GDM1 (cell line): ENCODE results near the gene MPPED1.

ENCODE experiments used
- DNase-seq: peaks from one replicate; lab custom pipeline; 2025; lab: John Stamatoyannopoulos, UW

The MPPED1 gene

DNA sequence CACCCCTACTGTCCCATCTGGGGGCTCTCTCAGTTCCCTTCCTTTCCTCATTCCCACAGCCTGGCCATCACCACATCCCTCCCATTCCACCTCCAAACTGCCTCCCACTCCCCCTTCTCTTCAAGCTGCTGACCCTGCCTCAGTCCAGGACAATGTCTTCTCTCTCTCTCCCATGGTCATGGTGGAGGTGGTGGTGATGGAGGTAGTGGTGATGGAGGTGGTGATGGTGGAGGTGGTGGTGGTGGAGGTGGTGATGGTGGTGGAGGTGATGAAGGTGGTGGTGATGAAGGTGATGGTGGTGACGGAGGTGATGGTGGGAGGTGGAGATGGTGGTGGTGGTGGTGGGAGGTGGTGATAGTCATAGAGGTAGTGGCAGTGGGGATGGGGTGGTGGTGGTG is 87.0 kb downstream of the MPPED1 start:
- DNase-seq = no peak

- DNase-seq = no peak
Measured at GRCh38 chr22:43500792-43501785, 89.3 kb downstream of the MPPED1 start.

DNA sequence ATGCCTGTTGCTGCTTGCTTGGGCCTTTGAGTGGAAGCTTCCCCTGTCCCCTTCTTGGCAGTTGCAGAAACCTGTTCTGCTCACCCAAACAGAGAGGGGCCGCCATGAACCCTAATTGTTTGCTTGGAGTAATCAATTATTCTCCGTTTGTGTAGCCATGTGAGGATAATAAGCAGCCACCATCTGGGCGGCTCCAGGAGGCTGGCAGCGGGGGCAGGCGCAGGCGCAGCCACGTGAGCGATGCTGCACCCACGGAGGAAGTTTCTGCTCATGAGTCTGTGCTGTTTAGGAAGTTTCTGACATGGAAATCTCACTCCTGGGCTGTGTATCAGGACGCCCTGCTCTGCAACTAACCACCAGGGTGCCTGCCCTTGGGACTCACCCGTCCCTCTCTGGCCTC is 90.1 kb downstream of the MPPED1 start:
- DNase-seq = no peak

- DNase-seq = no peak
Measured at GRCh38 chr22:43502306-43502874, 90.6 kb downstream of the MPPED1 start.

DNA sequence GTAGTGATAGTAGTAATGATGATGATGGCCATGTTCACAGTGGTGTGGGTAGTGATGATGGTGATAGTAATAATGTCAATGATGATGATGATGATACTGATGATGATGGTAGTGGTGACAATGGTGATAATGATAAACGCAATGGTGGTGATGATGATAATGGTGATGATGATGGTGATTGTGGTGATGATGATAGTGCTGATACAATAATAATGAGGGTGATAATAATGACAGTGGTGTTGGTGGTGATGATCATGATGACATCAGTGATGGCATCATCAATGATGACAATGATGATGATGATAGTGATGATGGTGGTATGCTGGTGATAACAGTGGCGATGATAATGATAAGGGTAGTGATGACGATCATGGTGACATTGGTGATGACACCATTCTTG is 92.3 kb downstream of the MPPED1 start:
- no peak for DNase-seq

DNA sequence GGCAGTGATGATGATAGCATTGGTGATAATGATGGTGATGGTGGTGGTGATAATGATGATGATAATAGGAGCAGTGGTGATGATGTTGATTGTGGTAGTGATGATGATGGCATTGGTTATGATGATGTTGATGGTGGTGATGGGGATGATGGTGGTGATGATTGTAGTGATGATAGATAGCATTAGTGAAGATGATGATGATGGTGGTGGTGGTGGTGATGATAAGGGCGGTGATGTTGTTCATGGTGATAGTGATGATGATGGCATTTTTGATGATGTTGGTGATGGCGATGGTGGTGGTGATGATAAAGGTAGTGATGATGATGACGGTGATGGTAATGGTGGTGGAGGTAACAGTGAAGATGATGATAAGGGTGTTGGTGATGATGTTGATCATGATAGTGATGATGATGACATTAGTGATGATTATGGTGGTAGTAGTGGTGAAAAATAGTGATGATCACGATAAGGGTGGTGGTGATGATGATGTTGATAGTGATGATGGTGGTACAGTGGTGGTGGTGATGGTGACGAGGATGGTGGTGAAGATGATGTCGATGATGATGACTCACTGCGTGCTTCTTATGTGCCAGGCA is 93.0 kb downstream of the MPPED1 start:
- no peak for DNase-seq

- no peak for DNase-seq
Measured at GRCh38 chr22:43505423-43505822, 93.6 kb downstream of the MPPED1 start.

DNA sequence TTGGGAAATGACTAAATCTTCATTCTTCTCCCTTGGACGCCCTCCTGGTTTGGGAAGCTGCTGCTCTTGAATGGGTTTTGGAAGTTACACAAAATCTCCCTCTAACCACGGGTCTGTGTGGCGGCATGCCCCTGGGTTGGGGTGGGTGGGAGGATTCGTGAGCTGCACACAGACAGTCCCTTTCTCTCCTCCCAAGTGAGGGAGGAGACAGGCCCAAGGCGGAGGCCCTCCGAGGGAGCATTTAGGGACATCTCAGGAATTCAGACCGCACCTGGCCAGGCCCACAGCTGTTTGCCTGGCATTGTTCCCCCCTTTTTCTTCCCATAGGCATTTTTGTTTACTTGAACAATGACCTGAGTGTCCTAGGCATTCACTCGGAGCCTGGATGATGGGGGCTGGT is 94.1 kb downstream of the MPPED1 start:
- DNase-seq = no peak

DNA sequence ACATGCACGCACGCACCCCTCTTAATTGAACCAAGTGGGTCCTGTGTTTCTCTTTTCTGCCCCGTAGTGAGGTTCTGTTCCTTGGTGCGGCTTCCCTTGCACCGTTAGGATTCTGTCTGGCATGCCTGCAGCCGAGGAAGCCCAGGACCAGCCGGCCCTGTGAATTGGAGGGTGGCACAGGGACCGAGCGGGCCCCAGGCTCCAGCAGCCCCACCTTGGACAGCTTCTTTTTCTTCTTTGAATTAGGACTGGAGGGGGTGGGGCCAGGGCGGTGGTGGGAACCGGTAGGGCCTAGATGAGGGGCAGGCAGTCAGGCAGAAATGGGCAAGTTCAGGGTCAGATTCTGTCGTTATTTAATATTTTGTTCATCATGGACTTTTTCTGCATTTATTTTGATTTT is 94.7 kb downstream of the MPPED1 start:
- DNase-seq = no peak

DNA sequence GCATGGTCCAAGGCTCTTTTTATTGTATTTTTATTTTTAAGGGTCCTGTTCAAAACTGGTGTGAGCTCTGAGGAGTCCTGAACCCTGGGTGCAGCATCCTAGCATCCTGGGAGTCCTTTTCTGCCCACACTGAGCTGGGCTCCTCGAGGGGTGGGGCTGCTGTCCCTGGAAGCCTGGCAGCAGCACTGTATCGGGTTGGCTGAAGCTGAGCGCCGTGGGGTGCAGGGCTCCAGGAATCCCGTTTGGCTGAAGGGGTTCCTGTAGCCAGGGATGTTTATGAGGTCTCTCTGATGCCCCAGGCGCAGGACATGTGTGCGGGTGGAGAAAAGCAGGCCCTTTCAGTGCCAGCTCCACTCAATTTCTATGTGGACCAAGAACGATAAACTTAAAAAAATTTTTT is 95.4 kb downstream of the MPPED1 start:
- no peak for DNase-seq

DNA sequence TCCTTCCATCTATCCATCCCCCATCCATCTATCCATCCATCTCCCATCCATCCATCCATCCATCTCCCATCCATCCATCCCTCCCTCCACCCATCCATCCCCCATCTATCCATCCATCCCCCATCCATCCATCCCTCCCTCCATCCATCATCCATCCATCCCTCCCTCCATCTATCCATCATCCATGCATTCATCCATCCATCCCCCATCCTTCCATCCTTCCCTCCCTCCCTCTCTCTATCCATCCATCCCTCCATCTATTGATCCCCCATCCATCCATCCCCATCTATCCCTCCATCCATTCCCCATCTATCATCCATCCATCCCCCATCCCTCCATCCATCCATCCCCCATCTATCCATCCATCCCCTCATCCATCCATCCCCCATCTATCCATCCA is 96.7 kb downstream of the MPPED1 start:
- DNase-seq = no peak

- no peak for DNase-seq
Measured at GRCh38 chr22:43509337-43509736, 97.5 kb downstream of the MPPED1 start.

- DNase-seq = no peak
Measured at GRCh38 chr22:43510281-43511070, 98.7 kb downstream of the MPPED1 start.

DNA sequence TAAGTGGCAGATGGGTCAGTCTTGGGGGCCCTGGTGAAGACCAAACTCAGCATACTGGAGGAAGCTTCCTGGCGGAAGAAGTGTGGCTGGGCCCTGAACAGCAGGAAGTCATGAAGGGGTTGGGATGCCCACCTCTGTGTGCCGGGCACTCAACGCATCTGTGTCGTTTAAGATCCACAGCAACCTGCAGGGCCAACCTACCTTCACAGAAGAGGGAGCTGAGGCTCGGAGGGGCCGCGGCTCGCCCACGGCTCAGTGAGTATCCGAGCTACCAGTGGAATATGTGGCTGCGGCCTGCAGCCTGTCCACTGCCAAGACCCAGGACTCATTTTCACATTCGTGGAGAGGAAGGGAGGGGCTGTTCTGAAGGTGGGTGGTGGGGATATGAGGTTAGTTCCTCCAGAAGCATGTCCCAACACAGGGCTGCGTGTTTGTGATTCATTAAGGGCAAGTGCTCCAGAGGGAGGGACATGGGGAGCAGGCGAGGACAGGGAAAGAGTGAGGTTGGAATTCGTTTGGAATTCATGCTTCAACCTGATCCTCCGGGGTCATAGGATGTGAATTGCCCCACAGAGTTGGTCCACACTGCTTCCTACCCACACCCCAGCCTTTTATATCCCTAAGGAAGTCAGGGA is 99.6 kb downstream of the MPPED1 start:
- no peak for DNase-seq

DNA sequence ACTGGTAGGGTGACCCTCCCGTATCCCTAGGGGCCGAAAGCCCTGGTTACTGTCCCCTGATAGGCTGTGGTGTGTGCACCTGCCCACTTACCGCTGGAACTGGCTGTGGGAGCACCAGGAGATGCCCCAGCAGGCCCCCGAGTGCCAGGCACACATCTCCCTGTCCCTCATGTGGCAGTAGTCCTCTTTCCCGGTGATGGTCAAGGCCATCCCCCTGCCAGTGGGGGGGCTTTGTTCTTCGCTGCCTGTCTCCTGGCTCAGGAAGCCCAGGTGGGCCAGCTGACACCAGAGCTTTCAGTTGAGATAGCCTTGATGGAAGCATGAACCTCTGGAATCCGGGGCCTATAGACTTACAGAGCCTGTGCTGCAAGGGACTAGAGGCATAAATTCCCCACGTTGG is 100.5 kb downstream of the MPPED1 start:
- no peak for DNase-seq

GRCh38 chr22:43514476-43515157 is 102.8 kb downstream of the MPPED1 start:
- DNase-seq = no peak

- no peak for DNase-seq
Measured at GRCh38 chr22:43515411-43515810, 103.6 kb downstream of the MPPED1 start.

DNA sequence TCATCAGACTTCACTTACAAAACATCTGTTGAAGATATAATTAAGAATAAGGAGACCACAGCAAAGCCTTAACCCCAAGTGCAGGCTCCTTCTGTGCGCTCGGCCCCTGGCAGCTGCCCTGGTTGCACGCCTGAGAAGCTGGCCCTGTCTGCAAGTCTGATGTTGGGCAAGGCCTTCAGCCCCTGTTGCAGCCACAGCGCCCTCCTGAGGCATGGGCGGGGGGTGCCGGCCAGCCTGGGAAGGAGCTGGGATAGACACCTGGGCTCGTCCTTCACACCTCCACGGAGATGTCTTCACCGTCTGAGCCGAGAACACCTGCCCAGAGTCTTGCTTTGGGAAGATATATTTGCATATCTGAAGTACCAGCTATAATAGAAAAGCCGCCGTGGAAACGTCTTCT is 104.1 kb downstream of the MPPED1 start:
- no peak for DNase-seq

- DNase-seq = no peak
Measured at GRCh38 chr22:43516386-43516785, 104.6 kb downstream of the MPPED1 start.

- no peak for DNase-seq
Measured at GRCh38 chr22:43516996-43517635, 105.3 kb downstream of the MPPED1 start.

GRCh38 chr22:43520632-43521039 is 108.8 kb downstream of the MPPED1 start:
- no peak for DNase-seq
